Measurements from ENCODE around the gene DEFB132. TPM values are rescaled to one million over a fixed set of nuclear protein-coding genes. Genes with fewer than 3 reads are reported as not detected.

Gene DEFB132
- total RNA-seq, 2 experiments from 2014 or later: not detected

DNA sequence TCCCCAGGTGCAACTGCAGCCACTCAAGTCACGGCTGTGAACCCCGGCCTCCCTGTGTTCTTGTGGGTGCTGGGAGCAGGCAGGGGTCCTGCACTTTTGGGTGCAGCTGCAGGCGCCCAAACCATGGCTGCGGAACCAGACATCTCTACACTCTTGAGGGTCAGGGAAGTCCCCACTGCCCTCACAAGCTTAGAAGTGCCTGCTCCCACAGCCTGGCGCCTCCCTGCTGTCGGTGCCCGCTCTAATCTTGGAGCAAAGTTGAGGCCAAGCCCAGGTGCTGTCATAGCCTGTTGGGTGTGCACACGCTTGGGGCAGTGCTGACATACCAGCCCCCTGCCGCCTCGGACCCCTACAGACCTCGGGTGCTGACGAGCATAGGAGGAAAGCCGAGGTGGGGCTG lies 6.2 kb downstream of the DEFB132 start:
- DNase-seq (no peak), ATAC-seq (no peak)
- intact Hi-C loops (cut with DNase I, micrococcal nuclease): no loop called here
- no peak overlapping the region for H3K27ac Mint-ChIP-seq
- H3K4me3 Mint-ChIP-seq: no peak overlapping the region
- H3K27me3 Mint-ChIP-seq: peaks cover 4% of the 10 kb centered on the region
- ChIA-PET CTCF (interaction anchor here (1.1 to 4.6 kb wide), 3 partner anchors 16 to 56 kb away, joined by 3 to 29 read pairs (median 22); no protein-coding TSS in a partner anchor), POLR2A (no interaction called here)
- peaks cover 12% of the 10 kb centered on the region for H3K4me1 Mint-ChIP-seq
- no peaks in the 10 kb centered on the region for H3K36me3 Mint-ChIP-seq (ENCODE audit: low read depth)
- H3K9me3 Mint-ChIP-seq (ENCODE audit: low read depth): no peaks in the 10 kb centered on the region

DNA sequence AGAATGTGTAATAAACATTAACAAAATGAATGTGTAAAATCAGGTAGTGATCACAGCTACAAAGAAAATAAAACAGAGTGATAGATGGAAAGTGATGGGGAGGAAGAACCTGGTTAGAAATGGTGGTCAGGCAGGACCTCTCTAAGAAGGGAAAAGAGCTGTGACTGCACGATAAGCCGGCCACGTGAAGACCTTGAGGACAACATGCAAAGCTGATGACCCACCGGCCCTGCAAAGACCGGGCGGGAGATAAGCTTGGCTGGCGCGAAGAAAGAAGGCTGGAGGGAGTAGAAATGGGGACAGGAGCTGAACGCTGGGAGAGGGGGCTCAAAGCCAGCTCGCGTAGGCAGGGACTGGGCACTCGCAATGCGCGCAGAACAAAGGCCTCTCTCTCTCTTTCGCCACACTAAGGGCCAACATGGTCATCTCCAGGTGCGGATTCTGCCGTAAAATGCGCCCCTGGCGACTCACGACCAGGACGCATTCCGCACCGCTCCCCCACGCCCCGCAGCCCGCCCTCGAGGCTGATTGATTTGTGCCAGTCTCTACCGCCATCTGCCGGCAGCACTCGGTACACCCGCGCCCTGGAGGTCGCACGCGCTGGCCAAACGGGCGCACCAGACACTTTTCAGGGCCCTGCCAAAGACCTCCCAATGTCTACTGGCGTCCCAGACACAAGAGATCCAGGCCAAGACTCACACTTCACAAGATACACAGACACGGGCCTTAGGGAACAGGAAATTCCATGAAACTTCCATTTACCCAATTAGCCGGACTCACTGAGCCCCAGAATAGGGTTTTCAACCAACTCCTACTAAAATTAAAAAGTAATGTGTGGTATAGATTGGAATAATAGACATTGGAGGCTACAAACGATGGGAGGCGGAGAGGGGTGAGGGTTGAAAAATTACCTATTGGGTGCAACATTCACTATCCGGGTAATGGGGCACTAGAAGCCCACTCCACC lies 9.4 kb downstream of the DEFB132 start:
- DNase-seq (peak; percentile 96), ATAC-seq (peak; percentile 96)
- Mint-ChIP-seq H3K36me3 (ENCODE audit: low read depth) (no peaks in the 10 kb centered on the region), H3K9me3 (ENCODE audit: low read depth) (no peaks in the 10 kb centered on the region), H3K27me3 (peaks cover 4% of the 10 kb centered on the region), H3K4me3 (peak overlapping the region; percentile 70), H3K4me1 (peaks cover 7% of the 10 kb centered on the region), H3K27ac (peak overlapping the region; percentile 71)
- intact Hi-C loops (cut with DNase I, micrococcal nuclease): loop anchor here (1.0 to 2.0 kb wide), 5 partner anchors 23 to 63 kb away; partner anchors contain the start of gene C20orf96 (in 1 of the 2)
- CTCF ChIA-PET: interaction anchor here (0.5 to 4.6 kb wide), 40 partner anchors 8 to 188 kb away, joined by 3 to 29 read pairs (median 4); partner anchors contain the start of genes DEFB126, DEFB129, DEFB132 and TRIB3
- POLR2A ChIA-PET: no interaction called here

GRCh38 chr20:270517-270916 lies 13.0 kb downstream of the DEFB132 start:
- ATAC-seq (no peak), DNase-seq (no peak)
- Mint-ChIP-seq H3K27ac (no peak overlapping the region), H3K36me3 (ENCODE audit: low read depth) (no peaks in the 10 kb centered on the region), H3K4me1 (peaks cover 7% of the 10 kb centered on the region), H3K27me3 (peaks cover 4% of the 10 kb centered on the region), H3K9me3 (ENCODE audit: low read depth) (no peaks in the 10 kb centered on the region), H3K4me3 (no peak overlapping the region)
- ChIA-PET POLR2A (no interaction called here), CTCF (interaction anchor here (0.8 to 1.5 kb wide), 3 partner anchors 9 to 66 kb away, joined by 3 to 4 read pairs (median 3); no protein-coding TSS in a partner anchor)
- intact Hi-C loops (cut with DNase I, micrococcal nuclease): no loop called here

- H3K4me3 Mint-ChIP-seq: no peak overlapping the region
- CTCF ChIA-PET: interaction anchor here (1.1 kb wide), 1 partner anchor 8 kb away, joined by 3 read pairs; no protein-coding TSS in a partner anchor
These were observed 13.5 kb downstream of the DEFB132 start for GRCh38 chr20:271069-271468.

DNA sequence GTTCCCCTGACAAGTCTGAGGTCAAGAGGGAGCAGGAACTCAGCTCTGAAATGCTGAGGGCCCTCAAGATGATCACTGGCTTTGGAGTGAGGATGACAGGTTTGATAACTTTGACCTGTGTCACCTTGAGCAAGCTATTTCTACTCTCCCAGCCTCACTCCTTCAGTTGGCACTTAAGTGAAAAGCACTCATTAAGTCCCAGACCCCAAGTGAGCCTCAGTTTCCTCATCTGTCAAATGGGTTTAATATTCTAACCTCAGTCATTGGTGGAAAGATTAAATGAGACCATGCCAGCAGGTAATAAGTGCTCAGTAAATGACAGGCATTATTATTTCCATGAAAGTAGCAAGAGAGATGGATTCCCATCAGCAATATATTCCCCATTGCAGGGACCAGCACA lies 14.0 kb downstream of the DEFB132 start:
- DNase-seq (no peak), ATAC-seq (no peak)
- no peaks in the 10 kb centered on the region for H3K36me3 Mint-ChIP-seq (ENCODE audit: low read depth)
- no peaks in the 10 kb centered on the region for H3K27me3 Mint-ChIP-seq
- H3K9me3 Mint-ChIP-seq (ENCODE audit: low read depth): no peaks in the 10 kb centered on the region
- ChIA-PET CTCF (no interaction called here), POLR2A (no interaction called here)
- H3K27ac Mint-ChIP-seq: no peak overlapping the region
- H3K4me3 Mint-ChIP-seq: no peak overlapping the region
- H3K4me1 Mint-ChIP-seq: peaks cover 3% of the 10 kb centered on the region
- intact Hi-C loops (cut with DNase I, micrococcal nuclease): no loop called here

More at GRCh38 chr20:271069-271468, 13.5 kb downstream of the DEFB132 start:
- Mint-ChIP-seq H3K4me1 (peaks cover 7% of the 10 kb centered on the region), H3K36me3 (ENCODE audit: low read depth) (no peaks in the 10 kb centered on the region), H3K27me3 (peaks cover 2% of the 10 kb centered on the region), H3K27ac (no peak overlapping the region), H3K9me3 (ENCODE audit: low read depth) (no peaks in the 10 kb centered on the region)
- POLR2A ChIA-PET: no interaction called here
- no peak for ATAC-seq
- intact Hi-C loops (cut with DNase I, micrococcal nuclease): no loop called here
- no peak for DNase-seq

DNA sequence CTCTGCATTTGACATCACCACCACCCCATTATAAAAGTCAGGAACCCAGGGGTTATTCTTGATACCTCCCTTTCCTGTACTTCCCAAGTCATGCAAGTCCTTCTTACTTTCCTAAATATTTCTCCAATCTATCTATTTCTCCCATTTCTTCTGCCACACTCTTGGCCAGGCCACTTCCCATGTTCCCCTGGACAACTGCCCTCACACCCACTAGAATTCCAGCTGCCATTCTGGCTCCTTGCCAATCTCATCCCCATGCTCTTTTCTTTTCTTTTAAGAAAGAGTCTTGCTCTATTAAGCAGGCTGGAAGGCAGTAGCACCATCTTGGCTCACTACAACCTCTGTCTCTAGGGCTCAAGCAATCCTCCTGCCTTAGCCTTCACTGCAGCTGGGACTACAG lies 15.2 kb downstream of the DEFB132 start:
- ChIA-PET POLR2A (no interaction called here), CTCF (interaction anchor here (0.6 to 0.7 kb wide), 2 partner anchors 15 to 147 kb away, joined by 3 read pairs; partner anchors contain the start of gene DEFB132)
- intact Hi-C loops (cut with DNase I, micrococcal nuclease): no loop called here
- ATAC-seq (no peak), DNase-seq (no peak)
- H3K36me3 Mint-ChIP-seq (ENCODE audit: low read depth): no peaks in the 10 kb centered on the region
- H3K4me1 Mint-ChIP-seq: no peaks in the 10 kb centered on the region
- H3K9me3 Mint-ChIP-seq (ENCODE audit: low read depth): no peaks in the 10 kb centered on the region
- no peaks in the 10 kb centered on the region for H3K27me3 Mint-ChIP-seq
- H3K4me3 Mint-ChIP-seq: no peak overlapping the region
- no peak overlapping the region for H3K27ac Mint-ChIP-seq

GRCh38 chr20:273884-274283 lies 16.4 kb downstream of the DEFB132 start:
- no peaks in the 10 kb centered on the region for H3K27me3 Mint-ChIP-seq
- H3K36me3 Mint-ChIP-seq (ENCODE audit: low read depth): no peaks in the 10 kb centered on the region
- no peak for DNase-seq
- H3K4me1 Mint-ChIP-seq: no peaks in the 10 kb centered on the region
- ChIA-PET CTCF (interaction anchor here (0.7 to 1.3 kb wide), 2 partner anchors 8 to 65 kb away, joined by 3 to 4 read pairs; no protein-coding TSS in a partner anchor), POLR2A (no interaction called here)
- intact Hi-C loops (cut with DNase I, micrococcal nuclease): no loop called here
- no peak overlapping the region for H3K4me3 Mint-ChIP-seq
- H3K9me3 Mint-ChIP-seq (ENCODE audit: low read depth): no peaks in the 10 kb centered on the region
- H3K27ac Mint-ChIP-seq: no peak overlapping the region
- ATAC-seq: no peak

GRCh38 chr20:275791-276190 lies 18.3 kb downstream of the DEFB132 start:
- no peaks in the 10 kb centered on the region for H3K36me3 Mint-ChIP-seq (ENCODE audit: low read depth)
- H3K4me3 Mint-ChIP-seq: no peak overlapping the region
- CTCF ChIA-PET: no interaction called here
- no peaks in the 10 kb centered on the region for H3K27me3 Mint-ChIP-seq
- DNase-seq (no peak), ATAC-seq (no peak)
- intact Hi-C loops (cut with DNase I, micrococcal nuclease): no loop called here
- POLR2A ChIA-PET: no interaction called here
- H3K9me3 Mint-ChIP-seq (ENCODE audit: low read depth): no peaks in the 10 kb centered on the region
- H3K27ac Mint-ChIP-seq: no peak overlapping the region
- no peaks in the 10 kb centered on the region for H3K4me1 Mint-ChIP-seq

GRCh38 chr20:276620-277495 lies 19.3 kb downstream of the DEFB132 start:
- POLR2A ChIA-PET: interaction anchor here (0.6 kb wide), 1 partner anchor 21 kb away, joined by 8 read pairs; the partner anchor contains the start of gene ZCCHC3
- intact Hi-C loops (cut with DNase I, micrococcal nuclease): no loop called here
- H3K9me3 Mint-ChIP-seq (ENCODE audit: low read depth): no peaks in the 10 kb centered on the region
- H3K4me1 Mint-ChIP-seq: no peaks in the 10 kb centered on the region
- DNase-seq (no peak), ATAC-seq (no peak)
- H3K36me3 Mint-ChIP-seq (ENCODE audit: low read depth): no peaks in the 10 kb centered on the region
- H3K4me3 Mint-ChIP-seq: no peak overlapping the region
- H3K27ac Mint-ChIP-seq: no peak overlapping the region
- CTCF ChIA-PET: no interaction called here
- no peaks in the 10 kb centered on the region for H3K27me3 Mint-ChIP-seq

DNA sequence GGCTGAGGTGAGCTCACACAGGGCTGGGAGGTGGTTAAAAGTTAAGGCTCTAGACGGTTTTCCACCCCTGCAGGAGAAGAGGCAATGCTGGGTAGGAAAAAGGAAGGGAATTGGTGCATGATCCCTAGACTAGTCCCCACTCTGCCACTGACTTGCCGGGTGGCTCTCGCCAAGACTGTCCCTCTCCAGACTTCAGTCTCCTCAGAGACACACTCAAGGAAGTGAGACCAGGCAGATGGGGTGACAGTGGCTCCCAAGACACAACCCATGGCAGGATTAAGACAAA lies 19.9 kb downstream of the DEFB132 start:
- intact Hi-C loops (cut with DNase I, micrococcal nuclease): no loop called here
- Mint-ChIP-seq H3K36me3 (ENCODE audit: low read depth) (no peaks in the 10 kb centered on the region), H3K4me3 (no peak overlapping the region), H3K4me1 (no peaks in the 10 kb centered on the region), H3K9me3 (ENCODE audit: low read depth) (no peaks in the 10 kb centered on the region), H3K27ac (no peak overlapping the region), H3K27me3 (no peaks in the 10 kb centered on the region)
- DNase-seq (no peak), ATAC-seq (no peak)
- ChIA-PET CTCF (interaction anchor here (1.2 kb wide), 1 partner anchor 11 kb away, joined by 5 read pairs; no protein-coding TSS in a partner anchor), POLR2A (interaction anchor here (0.6 kb wide), 1 partner anchor 20 kb away, joined by 8 read pairs; the partner anchor contains the start of gene ZCCHC3)

DNA sequence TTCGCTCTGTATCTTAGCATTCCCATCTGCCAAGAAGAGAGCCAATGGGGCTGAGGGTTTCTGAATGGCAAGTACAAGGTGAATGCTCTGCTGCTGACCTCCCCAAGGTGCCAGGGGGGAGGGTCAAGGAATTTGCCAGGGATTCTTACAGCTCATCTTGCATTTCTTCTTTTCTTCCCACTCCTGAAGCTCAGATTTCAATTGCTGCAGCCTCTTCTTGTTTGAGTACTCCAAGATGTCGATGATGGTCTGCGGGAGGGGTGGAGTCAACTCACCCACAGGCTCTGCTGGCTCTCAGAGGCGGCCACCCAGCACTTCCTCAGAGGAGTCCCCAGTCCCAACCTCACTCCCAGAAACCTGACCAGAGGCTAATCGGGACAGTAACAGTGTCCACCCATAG lies 20.7 kb downstream of the DEFB132 start:
- Mint-ChIP-seq H3K4me1 (no peaks in the 10 kb centered on the region), H3K4me3 (no peak overlapping the region), H3K9me3 (ENCODE audit: low read depth) (no peaks in the 10 kb centered on the region), H3K27ac (no peak overlapping the region), H3K36me3 (ENCODE audit: low read depth) (no peaks in the 10 kb centered on the region), H3K27me3 (no peaks in the 10 kb centered on the region)
- POLR2A ChIA-PET: no interaction called here
- intact Hi-C loops (cut with DNase I, micrococcal nuclease): no loop called here
- DNase-seq (no peak), ATAC-seq (no peak)
- CTCF ChIA-PET: interaction anchor here (1.2 kb wide), 1 partner anchor 12 kb away, joined by 5 read pairs; no protein-coding TSS in a partner anchor

Measured in activated CD4-positive, alpha-beta T cell treated with anti-CD3 and anti-CD28 coated beads for 36 hours (primary cell).